GM12891 (cell line): ENCODE measurements around the gene ANKRD6.

Source experiments
- POLR2A ChIP-seq: IDR thresholded peaks from 2 replicates; pipeline ENCODE4 v1.6.1; 2011; ENCODE audit warnings: low read depth, low read length, control low read depth
- POLR2AphosphoS5 ChIP-seq: IDR thresholded peaks from 2 replicates; pipeline ENCODE4 v1.6.1; 2011; ENCODE audit warnings: low read depth, low read length, control low read depth
- TAF1 ChIP-seq: IDR thresholded peaks from 2 replicates; pipeline ENCODE4 v1.6.1; 2011; ENCODE audit warnings: low read depth, low read length, control low read depth

DNA sequence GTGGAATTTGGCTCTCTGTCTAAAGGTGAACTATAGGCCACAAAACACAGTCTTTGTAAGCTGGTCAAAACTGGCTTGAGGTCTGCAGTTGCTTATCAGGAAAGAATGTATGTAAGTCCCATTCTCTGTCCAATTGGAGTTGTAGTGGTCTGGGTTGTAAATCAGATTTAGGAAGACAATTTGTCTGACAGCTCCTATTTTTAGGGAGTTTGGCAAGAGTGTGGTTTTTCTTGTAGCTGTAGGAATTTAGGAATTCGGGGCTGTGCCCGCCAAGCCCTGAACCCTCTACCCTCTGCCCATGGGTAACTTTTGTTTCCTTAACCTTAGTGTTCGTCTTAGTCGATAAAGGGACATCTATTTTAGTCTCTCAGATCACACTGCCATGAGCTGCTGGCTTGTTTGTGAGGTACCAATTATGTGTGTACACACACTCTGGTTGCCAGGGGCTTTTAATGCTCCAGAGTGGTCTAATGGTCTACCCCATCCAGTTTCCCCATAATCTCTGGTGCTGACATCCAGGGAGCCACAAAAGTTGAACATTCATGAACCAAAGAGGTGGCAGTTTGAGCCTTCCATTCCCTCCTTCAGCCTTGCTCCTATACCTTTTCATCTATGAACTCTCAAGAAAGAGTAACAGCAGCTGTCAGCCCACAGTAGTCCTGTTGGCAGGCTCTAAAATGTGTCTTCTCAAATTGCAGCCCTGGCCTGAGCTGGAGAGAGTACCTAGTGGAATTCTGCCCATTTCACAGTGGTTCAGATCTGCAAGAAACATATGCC lies 93.0 kb downstream of the ANKRD6 start:
- TF ChIP-seq POLR2A: no peak
- TF ChIP-seq TAF1: no peak
- no peak for TF ChIP-seq POLR2AphosphoS5
